ENCODE data around the gene HAUS7.

The HAUS7 gene

GRCh38 chrX:153507484-153508178 lies 37.3 kb upstream of the HAUS7 start:
- DNase-seq (ENCODE audit: low read depth in 1 of 2, low spot score in 1 of 2), result peak; percentile 61 to 81
- in situ Hi-C loops (cut with HindIII; ENCODE audit: low pct_unique_long_range_greater_than_20kb, low sequenced_read_pairs), result no loop called here
- no peak for TF ChIP-seq JUND (IDR thresholded peaks at IDR 0.05; ENCODE audit: low read depth)

GRCh38 chrX:153505361-153505760 lies 35.0 kb upstream of the HAUS7 start:
- in situ Hi-C loops (cut with HindIII; ENCODE audit: low pct_unique_long_range_greater_than_20kb, low sequenced_read_pairs), result no loop called here
- TF ChIP-seq JUND (IDR thresholded peaks at IDR 0.05; ENCODE audit: low read depth), result no peak
- no peak for DNase-seq (ENCODE audit: low read depth in 1 of 2, low spot score in 1 of 2)

- DNase-seq (ENCODE audit: low read depth in 1 of 2, low spot score in 1 of 2), result peak in 1 of 2 experiments; percentile 22
- TF ChIP-seq JUND (IDR thresholded peaks at IDR 0.05; ENCODE audit: low read depth), result no peak
- in situ Hi-C loops (cut with HindIII; ENCODE audit: low pct_unique_long_range_greater_than_20kb, low sequenced_read_pairs), result no loop called here
These were observed 34.2 kb upstream of the HAUS7 start for GRCh38 chrX:153504445-153505016.

GRCh38 chrX:153502796-153503195 lies 32.4 kb upstream of the HAUS7 start:
- TF ChIP-seq JUND (IDR thresholded peaks at IDR 0.05; ENCODE audit: low read depth), result no peak
- DNase-seq (ENCODE audit: low read depth in 1 of 2, low spot score in 1 of 2), result no peak
- in situ Hi-C loops (cut with HindIII; ENCODE audit: low pct_unique_long_range_greater_than_20kb, low sequenced_read_pairs), result no loop called here

- in situ Hi-C loops (cut with HindIII; ENCODE audit: low pct_unique_long_range_greater_than_20kb, low sequenced_read_pairs), result no loop called here
- DNase-seq (ENCODE audit: low read depth in 1 of 2, low spot score in 1 of 2), result no peak
- no peak for TF ChIP-seq JUND (IDR thresholded peaks at IDR 0.05; ENCODE audit: low read depth)
These were observed 31.8 kb upstream of the HAUS7 start for GRCh38 chrX:153502131-153502530.

GRCh38 chrX:153501530-153501929 lies 31.2 kb upstream of the HAUS7 start:
- no peak for DNase-seq (ENCODE audit: low read depth in 1 of 2, low spot score in 1 of 2)
- in situ Hi-C loops (cut with HindIII; ENCODE audit: low pct_unique_long_range_greater_than_20kb, low sequenced_read_pairs), result no loop called here

GRCh38 chrX:153500676-153501280 lies 30.4 kb upstream of the HAUS7 start:
- DNase-seq (ENCODE audit: low read depth in 1 of 2, low spot score in 1 of 2), result no peak
- in situ Hi-C loops (cut with HindIII; ENCODE audit: low pct_unique_long_range_greater_than_20kb, low sequenced_read_pairs), result no loop called here
- no peak for TF ChIP-seq JUND (IDR thresholded peaks at IDR 0.05; ENCODE audit: low read depth)

More at GRCh38 chrX:153501530-153501929, 31.2 kb upstream of the HAUS7 start:
- TF ChIP-seq JUND (IDR thresholded peaks at IDR 0.05; ENCODE audit: low read depth), result no peak

- TF ChIP-seq JUND (IDR thresholded peaks at IDR 0.05; ENCODE audit: low read depth), result no peak
- DNase-seq (ENCODE audit: low read depth in 1 of 2, low spot score in 1 of 2), result no peak
- in situ Hi-C loops (cut with HindIII; ENCODE audit: low pct_unique_long_range_greater_than_20kb, low sequenced_read_pairs), result no loop called here
These were observed 29.5 kb upstream of the HAUS7 start for GRCh38 chrX:153499876-153500275.

GRCh38 chrX:153499341-153499740 lies 29.0 kb upstream of the HAUS7 start:
- in situ Hi-C loops (cut with HindIII; ENCODE audit: low pct_unique_long_range_greater_than_20kb, low sequenced_read_pairs), result no loop called here
- no peak for TF ChIP-seq JUND (IDR thresholded peaks at IDR 0.05; ENCODE audit: low read depth)
- no peak for DNase-seq (ENCODE audit: low read depth in 1 of 2, low spot score in 1 of 2)

- DNase-seq (ENCODE audit: low read depth in 1 of 2, low spot score in 1 of 2), result no peak
- no peak for TF ChIP-seq JUND (IDR thresholded peaks at IDR 0.05; ENCODE audit: low read depth)
- in situ Hi-C loops (cut with HindIII; ENCODE audit: low pct_unique_long_range_greater_than_20kb, low sequenced_read_pairs), result no loop called here
These were observed 28.1 kb upstream of the HAUS7 start for GRCh38 chrX:153498453-153498852.

GRCh38 chrX:153496590-153496959 lies 26.2 kb upstream of the HAUS7 start:
- in situ Hi-C loops (cut with HindIII; ENCODE audit: low pct_unique_long_range_greater_than_20kb, low sequenced_read_pairs), result no loop called here
- TF ChIP-seq JUND (IDR thresholded peaks at IDR 0.05; ENCODE audit: low read depth), result no peak
- no peak for DNase-seq (ENCODE audit: low read depth in 1 of 2, low spot score in 1 of 2)

- in situ Hi-C loops (cut with HindIII; ENCODE audit: low pct_unique_long_range_greater_than_20kb, low sequenced_read_pairs), result no loop called here
- no peak for DNase-seq (ENCODE audit: low read depth in 1 of 2, low spot score in 1 of 2)
- TF ChIP-seq JUND (IDR thresholded peaks at IDR 0.05; ENCODE audit: low read depth), result no peak
These were observed 25.7 kb upstream of the HAUS7 start for GRCh38 chrX:153495903-153496589.

- TF ChIP-seq JUND (IDR thresholded peaks at IDR 0.05; ENCODE audit: low read depth), result no peak
- DNase-seq (ENCODE audit: low read depth in 1 of 2, low spot score in 1 of 2), result no peak
- in situ Hi-C loops (cut with HindIII; ENCODE audit: low pct_unique_long_range_greater_than_20kb, low sequenced_read_pairs), result no loop called here
These were observed 25.0 kb upstream of the HAUS7 start for GRCh38 chrX:153495362-153495751.

Data from T47D (cell line).